Measurements from ENCODE around the gene EXOC3.
"Not testable (repeated sequence)": the region's sequence is repeated elsewhere in the genome, so short reads cannot be mapped to it uniquely, and the experiment has no call there.

The EXOC3 gene

DNA sequence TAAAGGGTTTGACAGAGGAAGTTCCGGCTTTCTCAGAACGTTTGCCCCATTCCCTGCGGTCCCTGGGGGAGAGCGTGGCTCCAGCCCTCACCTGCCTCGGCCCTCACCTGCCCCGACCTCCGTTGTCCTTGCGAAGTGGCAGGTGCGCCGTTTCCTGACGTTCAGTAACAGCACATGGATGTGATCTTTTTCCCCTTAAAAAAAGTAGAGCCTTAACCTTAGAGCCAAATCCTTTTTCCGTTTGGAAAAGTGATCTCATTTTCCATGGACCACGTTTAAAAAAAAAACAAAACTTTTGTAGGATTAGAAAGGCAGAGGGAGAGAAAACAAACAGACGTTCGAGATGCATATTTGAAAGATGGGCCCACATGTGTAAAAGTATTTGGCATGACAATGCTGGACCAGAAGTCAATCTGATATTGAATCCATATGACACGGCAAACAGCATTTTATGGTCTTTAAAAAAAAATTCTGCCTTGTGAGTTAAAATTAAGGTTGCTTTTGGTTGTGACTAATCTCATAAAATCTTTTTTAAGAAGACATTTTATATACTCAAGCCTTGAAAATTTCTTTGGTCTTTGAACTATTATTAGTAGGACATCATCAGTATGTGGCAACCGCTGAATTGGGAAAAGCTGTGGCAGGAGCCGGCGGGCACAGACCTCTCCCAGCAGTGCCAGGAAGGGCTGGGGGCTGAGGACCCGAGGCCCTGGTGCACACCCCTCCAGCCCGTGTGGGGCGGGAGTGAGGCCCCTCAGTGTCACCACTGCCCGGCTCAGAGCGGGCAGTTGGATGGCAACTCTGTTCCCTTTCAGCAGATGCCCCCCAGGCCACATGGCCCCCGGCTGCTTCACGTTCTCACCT, 42.5 kb upstream of the EXOC3 start:
- no CpG with 5 or more reads among the region's 26 CpGs for WGBS (ENCODE audit: insufficient coverage, insufficient read length)
- no peak for DNase-seq (ENCODE audit: low read depth, low spot score)
- H3K27ac ChIP-seq (ENCODE audit: low read length) = no peak overlapping the region
- H3K4me3 ChIP-seq (ENCODE audit: low read length) = no peak overlapping the region
- no peaks in the 10 kb centered on the region for H3K9me3 ChIP-seq (ENCODE audit: control insufficient read depth, insufficient read depth, low read length)
- no peaks in the 10 kb centered on the region for H3K36me3 ChIP-seq (ENCODE audit: control insufficient read depth, insufficient read depth, low read length)
- peaks cover 5% of the 10 kb centered on the region; the same call in 1 of the 2 replicates for H3K4me1 ChIP-seq (ENCODE audit: control insufficient read depth, insufficient read depth, low read length)
- no peaks in the 10 kb centered on the region for H3K27me3 ChIP-seq (ENCODE audit: control insufficient read depth, insufficient read depth, low read length)

DNA sequence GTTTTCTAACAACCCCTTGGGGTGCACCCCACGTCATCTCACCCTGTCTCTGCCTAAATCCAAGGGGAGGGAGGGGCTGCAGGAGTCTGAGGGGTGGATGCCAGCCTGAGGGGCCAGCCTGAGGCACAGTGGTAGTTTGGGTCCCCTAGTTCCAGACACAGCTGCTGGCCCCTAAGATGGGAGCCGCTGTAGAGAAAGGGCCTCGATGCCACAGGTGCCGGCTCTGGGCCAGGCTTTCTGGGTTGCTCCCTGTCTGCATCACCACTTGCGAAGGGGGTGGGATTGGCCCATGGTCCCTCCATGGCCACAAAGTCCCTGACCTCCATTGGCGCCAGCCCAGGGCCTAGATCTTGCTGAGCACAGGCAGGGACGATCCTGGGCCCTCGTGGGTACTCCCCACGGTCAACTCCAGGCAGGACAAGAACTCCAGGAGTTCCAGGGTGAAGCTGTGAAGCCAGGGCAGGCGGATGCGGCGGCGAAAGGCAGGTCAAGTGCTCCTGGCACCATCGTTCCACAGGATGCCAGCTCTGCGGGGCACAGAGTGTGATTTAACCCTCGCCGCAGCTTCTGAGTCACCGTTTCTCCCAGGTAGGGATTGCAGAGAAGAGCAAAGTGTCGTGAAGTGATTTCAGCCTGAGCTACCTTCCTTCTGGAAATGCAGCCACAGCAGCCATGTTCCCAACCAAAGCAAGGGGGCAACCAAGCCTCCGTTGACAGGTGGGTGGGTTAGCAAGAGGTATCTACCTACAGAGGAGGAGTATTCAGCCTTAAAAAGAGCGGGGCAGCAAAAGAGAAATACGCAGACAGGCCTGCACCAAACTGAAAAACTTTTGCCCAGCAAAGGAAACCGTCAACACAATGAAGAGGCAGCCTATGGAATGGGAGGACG, 41.6 kb upstream of the EXOC3 start:
- Histone ChIP-seq H3K27me3 (ENCODE audit: control insufficient read depth, insufficient read depth, low read length) (no peaks in the 10 kb centered on the region), H3K9me3 (ENCODE audit: control insufficient read depth, insufficient read depth, low read length) (no peaks in the 10 kb centered on the region), H3K36me3 (ENCODE audit: control insufficient read depth, insufficient read depth, low read length) (no peaks in the 10 kb centered on the region), H3K4me3 (ENCODE audit: low read length) (no peak overlapping the region; the same call in 1 of the 2 replicates), H3K27ac (ENCODE audit: low read length) (no peak overlapping the region), H3K4me1 (ENCODE audit: control insufficient read depth, insufficient read depth, low read length) (peaks cover 5% of the 10 kb centered on the region; the same call in 1 of the 2 replicates)
- no CpG with 5 or more reads among the region's 24 CpGs for WGBS (ENCODE audit: insufficient coverage, insufficient read length)
- DNase-seq (ENCODE audit: low read depth, low spot score) = no peak

GRCh38 chr5:402219-402614, 40.8 kb upstream of the EXOC3 start:
- no CpG with 5 or more reads among the region's 17 CpGs for WGBS (ENCODE audit: insufficient coverage, insufficient read length)
- H3K27ac ChIP-seq (ENCODE audit: low read length); H3K4me3 ChIP-seq (ENCODE audit: low read length); H3K4me1 ChIP-seq (ENCODE audit: control insufficient read depth, insufficient read depth, low read length); H3K36me3 ChIP-seq (ENCODE audit: control insufficient read depth, insufficient read depth, low read length); H3K27me3 ChIP-seq (ENCODE audit: control insufficient read depth, insufficient read depth, low read length); H3K9me3 ChIP-seq (ENCODE audit: control insufficient read depth, insufficient read depth, low read length); DNase-seq (ENCODE audit: low read depth, low spot score): not testable (repeated sequence)

DNA sequence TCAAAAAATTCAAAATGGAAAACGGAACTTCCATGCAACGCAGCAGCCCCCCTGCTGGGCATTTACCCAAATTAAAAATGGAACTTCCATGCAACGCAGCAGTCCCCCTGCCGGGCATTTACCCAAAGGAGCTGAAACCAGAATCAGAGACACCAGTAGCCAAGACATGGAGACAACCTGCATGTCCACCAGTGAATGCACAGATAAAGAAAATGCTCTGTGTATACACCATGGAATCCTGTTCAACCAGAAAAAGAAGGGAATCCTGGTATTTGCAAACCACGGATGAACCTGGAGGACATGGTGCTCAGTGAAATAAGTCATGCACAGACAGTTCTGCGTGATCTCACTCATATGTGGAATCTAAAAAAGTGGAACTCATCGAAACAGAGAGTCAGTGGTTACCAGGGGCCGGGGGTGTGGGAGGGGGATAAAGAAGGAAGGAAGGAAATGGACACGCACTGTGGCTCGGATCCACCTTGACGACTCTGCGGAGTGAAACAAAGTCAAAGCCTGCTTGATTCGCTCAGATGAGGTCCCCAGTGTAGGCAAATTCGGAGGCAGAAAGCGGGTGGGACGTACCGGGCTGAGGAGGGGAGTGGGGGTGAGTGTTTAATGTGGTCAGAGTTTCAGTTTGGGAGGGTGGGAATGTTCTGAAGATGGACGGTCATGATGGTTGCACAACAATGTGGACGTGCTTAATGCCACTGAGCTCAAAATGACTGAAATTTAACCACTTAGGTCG, 40.2 kb upstream of the EXOC3 start:
- H3K9me3 ChIP-seq (ENCODE audit: control insufficient read depth, insufficient read depth, low read length) = no peaks in the 10 kb centered on the region
- H3K4me1 ChIP-seq (ENCODE audit: control insufficient read depth, insufficient read depth, low read length) = peaks cover 5% of the 10 kb centered on the region; the same call in 1 of the 2 replicates
- H3K4me3 ChIP-seq (ENCODE audit: low read length) = no peak overlapping the region
- H3K27ac ChIP-seq (ENCODE audit: low read length) = no peak overlapping the region
- H3K36me3 ChIP-seq (ENCODE audit: control insufficient read depth, insufficient read depth, low read length) = no peaks in the 10 kb centered on the region
- no peak for DNase-seq (ENCODE audit: low read depth, low spot score)
- no CpG with 5 or more reads among the region's 20 CpGs for WGBS (ENCODE audit: insufficient coverage, insufficient read length)
- H3K27me3 ChIP-seq (ENCODE audit: control insufficient read depth, insufficient read depth, low read length) = no peaks in the 10 kb centered on the region

DNA sequence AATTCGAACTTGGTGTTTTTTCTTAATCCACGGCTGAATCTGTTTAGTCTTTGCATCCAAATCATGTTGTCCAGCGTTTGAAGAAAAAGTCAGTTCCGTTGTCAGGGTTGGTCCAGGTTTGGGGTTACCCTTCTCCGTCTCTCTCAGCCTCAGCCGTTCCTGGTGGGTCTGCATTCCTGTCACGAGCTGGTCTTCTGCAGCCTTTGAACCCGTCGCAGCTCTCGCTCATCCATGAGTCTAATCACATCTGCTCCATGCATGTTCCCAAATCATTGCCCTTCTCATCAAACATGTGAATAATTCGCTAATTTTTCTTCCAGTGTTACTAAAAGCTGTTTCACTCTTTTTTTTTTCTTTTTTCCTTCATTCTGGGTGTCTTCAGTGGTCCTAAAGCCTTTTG, 39.0 kb upstream of the EXOC3 start:
- H3K36me3 ChIP-seq (ENCODE audit: control insufficient read depth, insufficient read depth, low read length) = no peaks in the 10 kb centered on the region
- no peaks in the 10 kb centered on the region for H3K9me3 ChIP-seq (ENCODE audit: control insufficient read depth, insufficient read depth, low read length)
- H3K4me1 ChIP-seq (ENCODE audit: control insufficient read depth, insufficient read depth, low read length) = peaks cover 2% of the 10 kb centered on the region; the same call in 1 of the 2 replicates
- DNase-seq (ENCODE audit: low read depth, low spot score) = no peak
- no peak overlapping the region for H3K27ac ChIP-seq (ENCODE audit: low read length)
- H3K27me3 ChIP-seq (ENCODE audit: control insufficient read depth, insufficient read depth, low read length) = no peaks in the 10 kb centered on the region
- no peak overlapping the region for H3K4me3 ChIP-seq (ENCODE audit: low read length)
- no CpG with 5 or more reads among the region's 11 CpGs for WGBS (ENCODE audit: insufficient coverage, insufficient read length)

- H3K27ac ChIP-seq (ENCODE audit: low read length) = no peak overlapping the region
- 0 out of 2 replicates have a peak, but pooled peaks cover 2% of the 10 kb centered on the region for H3K4me1 ChIP-seq (ENCODE audit: control insufficient read depth, insufficient read depth, low read length)
- no peak for DNase-seq (ENCODE audit: low read depth, low spot score)
- WGBS (ENCODE audit: insufficient coverage, insufficient read length) = no CpG with 5 or more reads among the region's 12 CpGs
- H3K4me3 ChIP-seq (ENCODE audit: low read length) = no peak overlapping the region
- H3K36me3 ChIP-seq (ENCODE audit: control insufficient read depth, insufficient read depth, low read length) = no peaks in the 10 kb centered on the region
- no peaks in the 10 kb centered on the region for H3K27me3 ChIP-seq (ENCODE audit: control insufficient read depth, insufficient read depth, low read length)
- no peaks in the 10 kb centered on the region for H3K9me3 ChIP-seq (ENCODE audit: control insufficient read depth, insufficient read depth, low read length)
These were observed 38.2 kb upstream of the EXOC3 start for GRCh38 chr5:404666-405241.

GRCh38 chr5:405421-405820, 37.6 kb upstream of the EXOC3 start:
- no peaks in the 10 kb centered on the region for H3K27me3 ChIP-seq (ENCODE audit: control insufficient read depth, insufficient read depth, low read length)
- H3K4me1 ChIP-seq (ENCODE audit: control insufficient read depth, insufficient read depth, low read length) = no peaks in the 10 kb centered on the region
- WGBS (ENCODE audit: insufficient coverage, insufficient read length) = no CpG with 5 or more reads among the region's 18 CpGs
- no peak overlapping the region for H3K4me3 ChIP-seq (ENCODE audit: low read length)
- no peaks in the 10 kb centered on the region for H3K36me3 ChIP-seq (ENCODE audit: control insufficient read depth, insufficient read depth, low read length)
- H3K9me3 ChIP-seq (ENCODE audit: control insufficient read depth, insufficient read depth, low read length) = no peaks in the 10 kb centered on the region
- no peak for DNase-seq (ENCODE audit: low read depth, low spot score)
- H3K27ac ChIP-seq (ENCODE audit: low read length) = no peak overlapping the region

- no peak for DNase-seq (ENCODE audit: low read depth, low spot score)
These were observed 36.9 kb upstream of the EXOC3 start for GRCh38 chr5:406041-406440.

GRCh38 chr5:407051-407450, 35.9 kb upstream of the EXOC3 start:
- Histone ChIP-seq H3K4me1 (ENCODE audit: control insufficient read depth, insufficient read depth, low read length) (no peaks in the 10 kb centered on the region), H3K4me3 (ENCODE audit: low read length) (no peak overlapping the region), H3K36me3 (ENCODE audit: control insufficient read depth, insufficient read depth, low read length) (no peaks in the 10 kb centered on the region), H3K27ac (ENCODE audit: low read length) (no peak overlapping the region), H3K9me3 (ENCODE audit: control insufficient read depth, insufficient read depth, low read length) (no peaks in the 10 kb centered on the region), H3K27me3 (ENCODE audit: control insufficient read depth, insufficient read depth, low read length) (no peaks in the 10 kb centered on the region)
- WGBS (ENCODE audit: insufficient coverage, insufficient read length) = no CpG with 5 or more reads among the region's 6 CpGs
- DNase-seq (ENCODE audit: low read depth, low spot score) = no peak

More at GRCh38 chr5:406041-406440, 36.9 kb upstream of the EXOC3 start:
- Histone ChIP-seq H3K36me3 (ENCODE audit: control insufficient read depth, insufficient read depth, low read length) (no peaks in the 10 kb centered on the region), H3K27ac (ENCODE audit: low read length) (no peak overlapping the region), H3K4me1 (ENCODE audit: control insufficient read depth, insufficient read depth, low read length) (no peaks in the 10 kb centered on the region), H3K27me3 (ENCODE audit: control insufficient read depth, insufficient read depth, low read length) (no peaks in the 10 kb centered on the region), H3K4me3 (ENCODE audit: low read length) (no peak overlapping the region), H3K9me3 (ENCODE audit: control insufficient read depth, insufficient read depth, low read length) (no peaks in the 10 kb centered on the region)
- WGBS (ENCODE audit: insufficient coverage, insufficient read length) = no CpG with 5 or more reads among the region's 9 CpGs

Data from iPS DF 6.9 (cell line).